ENCODE results near the gene HAVCR1. TPM values are rescaled to one million over a fixed set of nuclear protein-coding genes. Genes with fewer than 3 reads are reported as not detected.
"Not testable (repeated sequence)": the region's sequence is repeated elsewhere in the genome, so short reads cannot be mapped to it uniquely, and the experiment has no call there.

The HAVCR1 gene
- total and polyA plus RNA-seq, 7 donors = 0.01 to 0.77 TPM; not detected in 5

GRCh38 chr5:157051604-157052245 lies 7.2 kb downstream of the HAVCR1 start:
- ATAC-seq = no peak
- intact Hi-C loops (cut with DNase I) = no loop called here
- Histone ChIP-seq H3K27me3 (ENCODE audit: insufficient read depth in 3 of 3, low read length in 2 of 3) (peaks cover 0 to 2% (median 0%) of the 10 kb centered on the region in 3 donors), H3K36me3 (ENCODE audit: insufficient read depth in 1 of 2, low read depth in 1 of 2) (no peaks in the 10 kb centered on the region), H3K9me3 (no peaks in the 10 kb centered on the region), H3K4me1 (no peaks in the 10 kb centered on the region), H3K4me3 (no peak overlapping the region), H3K27ac (no peak overlapping the region)
- DNase-seq = no peak
- TF ChIP-seq CTCF (IDR thresholded peaks at IDR 0.05) = no peak
- 70 to 76% (median 72%) methylated on average over 7 of the region's 7 CpGs for WGBS, 3 donors

GRCh38 chr5:157050050-157050449 lies 8.9 kb downstream of the HAVCR1 start:
- no peak for ATAC-seq
- Histone ChIP-seq H3K27ac (no peak overlapping the region), H3K27me3 (ENCODE audit: insufficient read depth in 3 of 3, low read length in 2 of 3) (no peaks in the 10 kb centered on the region), H3K36me3 (ENCODE audit: insufficient read depth in 1 of 2, low read depth in 1 of 2) (no peaks in the 10 kb centered on the region), H3K9me3 (no peaks in the 10 kb centered on the region), H3K4me3 (no peak overlapping the region), H3K4me1 (no peaks in the 10 kb centered on the region)
- DNase-seq = no peak
- 73 to 79% (median 77%) methylated on average over 5 of the region's 5 CpGs for WGBS, 3 donors
- intact Hi-C loops (cut with DNase I) = no loop called here
- TF ChIP-seq CTCF (IDR thresholded peaks at IDR 0.05) = no peak

- DNase-seq (no peak), ATAC-seq (no peak)
- TF ChIP-seq CTCF (IDR thresholded peaks at IDR 0.05) = no peak
- H3K27ac ChIP-seq = no peak overlapping the region
- no peaks in the 10 kb centered on the region for H3K9me3 ChIP-seq
- 7 to 12% (median 9%) methylated on average over 1 of the region's 1 CpG for WGBS, 3 donors
- no peak overlapping the region for H3K4me3 ChIP-seq
- H3K36me3 ChIP-seq (ENCODE audit: insufficient read depth in 1 of 2, low read depth in 1 of 2) = no peaks in the 10 kb centered on the region
- H3K27me3 ChIP-seq (ENCODE audit: insufficient read depth in 3 of 3, low read length in 2 of 3) = no peaks in the 10 kb centered on the region
- intact Hi-C loops (cut with DNase I) = no loop called here
- no peaks in the 10 kb centered on the region for H3K4me1 ChIP-seq
Observed at GRCh38 chr5:157049605-157050004, 9.3 kb downstream of the HAVCR1 start.

- no peaks in the 10 kb centered on the region for H3K36me3 ChIP-seq (ENCODE audit: insufficient read depth in 1 of 2, low read depth in 1 of 2)
- no peaks in the 10 kb centered on the region for H3K27me3 ChIP-seq (ENCODE audit: insufficient read depth in 3 of 3, low read length in 2 of 3)
- intact Hi-C loops (cut with DNase I) = no loop called here
- ATAC-seq = no peak
- 91 to 95% (median 93%) methylated on average over 5 of the region's 5 CpGs for WGBS, 3 donors
- TF ChIP-seq CTCF (IDR thresholded peaks at IDR 0.05) = no peak
- H3K9me3 ChIP-seq = no peaks in the 10 kb centered on the region
- no peak overlapping the region for H3K4me3 ChIP-seq
- DNase-seq = no peak
- H3K4me1 ChIP-seq = no peaks in the 10 kb centered on the region
- H3K27ac ChIP-seq = no peak overlapping the region
Observed at GRCh38 chr5:157047898-157048297, 11.0 kb downstream of the HAVCR1 start.

- H3K27me3 ChIP-seq (ENCODE audit: insufficient read depth in 3 of 3, low read length in 2 of 3); H3K4me3 ChIP-seq; H3K27ac ChIP-seq; H3K4me1 ChIP-seq; intact Hi-C loops (cut with DNase I); H3K9me3 ChIP-seq; ATAC-seq; H3K36me3 ChIP-seq (ENCODE audit: insufficient read depth in 1 of 2, low read depth in 1 of 2); DNase-seq: not testable (repeated sequence)
- 85 to 89% (median 86%) methylated on average over 4 of the region's 4 CpGs for WGBS, 3 donors
Observed at GRCh38 chr5:157047016-157047415, 11.9 kb downstream of the HAVCR1 start.
